ENCODE data around the gene MCHR1. TPM values are rescaled to one million over a fixed set of nuclear protein-coding genes. Genes with fewer than 3 reads are reported as not detected.
"Not testable (repeated sequence)": the region's sequence is repeated elsewhere in the genome, so short reads cannot be mapped to it uniquely, and the experiment has no call there.

The MCHR1 gene
- total RNA-seq, 1 experiment from 2014 or later = not detected

GRCh38 chr22:40673017-40673416 lies 6.3 kb upstream of the MCHR1 start:
- no peak for DNase-seq (ENCODE audit: low spot score)
- H3K4me3 ChIP-seq (ENCODE audit: low read depth, low read length, poor library complexity, severe bottlenecking) = no peak overlapping the region
- TF ChIP-seq EZH2 (IDR thresholded peaks at IDR 0.05; ENCODE audit: borderline replicate concordance, low read depth, low read length, poor library complexity, severe bottlenecking) (no peak), CTCF (conservative IDR thresholded peaks at IDR 0.05; ENCODE audit: low read depth, low read length) (no peak)
- intact Hi-C loops (cut with micrococcal nuclease; ENCODE audit: unreplicated experiment) = no loop called here
- no peaks in the 10 kb centered on the region for H3K4me1 ChIP-seq (ENCODE audit: insufficient read depth, low read length, poor library complexity, severe bottlenecking)
- no peaks in the 10 kb centered on the region for H3K9me3 ChIP-seq (ENCODE audit: low read depth, low read length, poor library complexity, severe bottlenecking)
- no peak overlapping the region for H3K27ac ChIP-seq (ENCODE audit: low read depth, low read length, poor library complexity, severe bottlenecking)
- no peaks in the 10 kb centered on the region for H3K27me3 ChIP-seq (replicated peaks; ENCODE audit: insufficient read depth, low read depth, low read length, poor library complexity)
- BruUV-seq (replicated peaks) = no TSS peak
- CTCF ChIA-PET = no interaction called here
- no peaks in the 10 kb centered on the region for H3K36me3 ChIP-seq (ENCODE audit: insufficient read depth, low read length, poor library complexity, severe bottlenecking)
- POLR2A ChIA-PET (ENCODE audit: low non-redundant PET) = no interaction called here

GRCh38 chr22:40674274-40674673 lies 5.0 kb upstream of the MCHR1 start:
- BruUV-seq (replicated peaks) = no TSS peak
- H3K36me3 ChIP-seq (ENCODE audit: insufficient read depth, low read length, poor library complexity, severe bottlenecking) = no peaks in the 10 kb centered on the region
- POLR2A ChIA-PET (ENCODE audit: low non-redundant PET) = no interaction called here

GRCh38 chr22:40676166-40676565 lies 3.1 kb upstream of the MCHR1 start:
- ChIA-PET POLR2A (ENCODE audit: low non-redundant PET) (interaction anchor here (0.6 kb wide), 1 partner anchor 82 kb away, joined by 3 read pairs; no protein-coding TSS in a partner anchor), CTCF (interaction anchor here (0.6 kb wide), 1 partner anchor 247 kb away, joined by 4 read pairs; no protein-coding TSS in a partner anchor)
- H3K4me1 ChIP-seq (ENCODE audit: insufficient read depth, low read length, poor library complexity, severe bottlenecking) = peaks cover 16% of the 10 kb centered on the region
- H3K9me3 ChIP-seq (ENCODE audit: low read depth, low read length, poor library complexity, severe bottlenecking); H3K27me3 ChIP-seq (replicated peaks; ENCODE audit: insufficient read depth, low read depth, low read length, poor library complexity); H3K27ac ChIP-seq (ENCODE audit: low read depth, low read length, poor library complexity, severe bottlenecking); H3K4me3 ChIP-seq (ENCODE audit: low read depth, low read length, poor library complexity, severe bottlenecking); DNase-seq (ENCODE audit: low spot score); intact Hi-C loops (cut with micrococcal nuclease; ENCODE audit: unreplicated experiment); BruUV-seq (replicated peaks); H3K36me3 ChIP-seq (ENCODE audit: insufficient read depth, low read length, poor library complexity, severe bottlenecking): not testable (repeated sequence)

More at GRCh38 chr22:40674274-40674673, 5.0 kb upstream of the MCHR1 start:
- H3K4me1 ChIP-seq (ENCODE audit: insufficient read depth, low read length, poor library complexity, severe bottlenecking) = peaks cover 2% of the 10 kb centered on the region
- no peak overlapping the region for H3K27ac ChIP-seq (ENCODE audit: low read depth, low read length, poor library complexity, severe bottlenecking)
- no peak for TF ChIP-seq EZH2 (IDR thresholded peaks at IDR 0.05; ENCODE audit: borderline replicate concordance, low read depth, low read length, poor library complexity, severe bottlenecking)
- TF ChIP-seq CTCF (conservative IDR thresholded peaks at IDR 0.05; ENCODE audit: low read depth, low read length) = no peak
- no peak for DNase-seq (ENCODE audit: low spot score)
- H3K4me3 ChIP-seq (ENCODE audit: low read depth, low read length, poor library complexity, severe bottlenecking) = no peak overlapping the region
- CTCF ChIA-PET = no interaction called here
- H3K27me3 ChIP-seq (replicated peaks; ENCODE audit: insufficient read depth, low read depth, low read length, poor library complexity) = no peaks in the 10 kb centered on the region
- no peaks in the 10 kb centered on the region for H3K9me3 ChIP-seq (ENCODE audit: low read depth, low read length, poor library complexity, severe bottlenecking)
- intact Hi-C loops (cut with micrococcal nuclease; ENCODE audit: unreplicated experiment) = no loop called here

GRCh38 chr22:40676644-40677043 lies 2.6 kb upstream of the MCHR1 start:
- no peak for DNase-seq (ENCODE audit: low spot score)
- TF ChIP-seq CTCF (conservative IDR thresholded peaks at IDR 0.05; ENCODE audit: low read depth, low read length) (no peak), EZH2 (IDR thresholded peaks at IDR 0.05; ENCODE audit: borderline replicate concordance, low read depth, low read length, poor library complexity, severe bottlenecking) (no peak)
- Histone ChIP-seq H3K27me3 (replicated peaks; ENCODE audit: insufficient read depth, low read depth, low read length, poor library complexity) (no peaks in the 10 kb centered on the region), H3K36me3 (ENCODE audit: insufficient read depth, low read length, poor library complexity, severe bottlenecking) (no peaks in the 10 kb centered on the region), H3K9me3 (ENCODE audit: low read depth, low read length, poor library complexity, severe bottlenecking) (no peaks in the 10 kb centered on the region), H3K27ac (ENCODE audit: low read depth, low read length, poor library complexity, severe bottlenecking) (no peak overlapping the region), H3K4me1 (ENCODE audit: insufficient read depth, low read length, poor library complexity, severe bottlenecking) (peaks cover 16% of the 10 kb centered on the region), H3K4me3 (ENCODE audit: low read depth, low read length, poor library complexity, severe bottlenecking) (no peak overlapping the region)
- intact Hi-C loops (cut with micrococcal nuclease; ENCODE audit: unreplicated experiment) = no loop called here
- ChIA-PET POLR2A (ENCODE audit: low non-redundant PET) (no interaction called here), CTCF (interaction anchor here (0.6 kb wide), 1 partner anchor 246 kb away, joined by 4 read pairs; no protein-coding TSS in a partner anchor)
- no TSS peak for BruUV-seq (replicated peaks)
